ENCODE results near the gene BRD4.
A peak's percentile ranks its signal among the peaks of the same experiment; 100 is the strongest.

DNA sequence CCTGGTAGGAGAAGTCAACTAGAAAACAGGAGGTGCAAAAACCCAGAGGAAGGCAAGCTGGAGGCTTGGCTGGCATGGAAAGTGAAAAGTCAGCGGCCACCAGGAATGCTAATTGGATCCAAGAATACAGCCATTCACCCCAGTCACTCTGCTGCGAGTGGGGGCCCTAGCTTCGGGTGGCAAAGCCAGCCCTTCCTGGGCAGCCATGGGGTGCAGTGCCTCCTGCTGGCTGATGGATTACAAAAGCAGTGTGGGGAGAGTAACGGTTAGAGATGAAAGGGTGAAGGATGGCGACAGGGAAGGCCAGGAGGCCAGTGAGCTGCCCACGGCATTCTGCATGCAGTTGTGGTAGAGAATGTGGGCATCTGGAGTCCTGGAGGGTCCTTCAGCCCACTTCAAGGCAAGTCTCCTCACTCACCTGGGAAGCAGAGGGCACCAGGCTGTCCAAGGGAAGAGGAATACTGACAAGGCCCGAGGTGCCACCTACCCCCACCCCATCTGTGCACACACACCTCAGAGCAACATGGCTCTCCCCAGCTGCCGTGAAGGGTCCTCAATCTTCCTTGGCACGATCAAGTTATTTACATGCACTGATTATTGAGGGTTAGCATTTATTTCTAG is 79.8 kb downstream of the BRD4 start:
- peak; percentile 46 to 68 (median 53) for TF ChIP-seq CTCF (optimal IDR thresholded peaks at IDR 0.05 in 1 of 3, IDR thresholded peaks at IDR 0.05 in 1 of 3, conservative IDR thresholded peaks at IDR 0.05 in 1 of 3; ENCODE audit: extremely low read depth in 1 of 3, insufficient read depth in 2 of 3, low read length in 3 of 3)
- no peak for TF ChIP-seq EZH2 (IDR thresholded peaks at IDR 0.05; ENCODE audit: low read length)
